ENCODE results near the gene EXOC3L2. TPM values are rescaled to one million over a fixed set of nuclear protein-coding genes. Genes with fewer than 3 reads are reported as not detected.
"Not testable (repeated sequence)": the region's sequence is repeated elsewhere in the genome, so short reads cannot be mapped to it uniquely, and the experiment has no call there.

Gene EXOC3L2
- total and polyA plus RNA-seq, 2 donors (not counting 3 experiments of a cell fraction or from before 2014, with no cell fraction given): 0.66 to 1.8 TPM

DNA sequence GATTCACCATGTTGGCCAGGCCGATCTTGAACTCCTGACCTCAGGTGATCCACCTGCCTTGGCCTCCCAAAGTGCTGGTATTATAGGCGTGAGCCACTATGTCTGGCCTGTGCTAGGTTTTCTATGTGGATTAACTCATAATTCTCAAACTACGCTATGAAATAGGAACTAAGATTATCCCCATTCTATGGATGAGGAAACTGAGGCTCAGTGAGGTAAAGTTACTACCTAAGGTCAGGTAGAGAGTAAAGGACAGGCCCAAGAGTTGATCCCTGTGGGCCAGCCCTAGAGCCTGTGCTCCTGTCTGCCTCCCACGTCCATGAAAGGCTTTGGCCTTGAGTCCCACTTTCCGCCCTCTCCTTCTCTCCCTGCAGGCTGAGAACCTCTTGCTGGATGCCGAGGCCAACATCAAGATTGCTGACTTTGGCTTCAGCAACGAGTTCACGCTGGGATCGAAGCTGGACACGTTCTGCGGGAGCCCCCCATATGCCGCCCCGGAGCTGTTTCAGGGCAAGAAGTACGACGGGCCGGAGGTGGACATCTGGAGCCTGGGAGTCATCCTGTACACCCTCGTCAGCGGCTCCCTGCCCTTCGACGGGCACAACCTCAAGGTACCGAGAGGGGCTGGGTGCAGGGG is 26.0 kb upstream of the EXOC3L2 start:
- H3K9me1 ChIP-seq (replicated peaks; ENCODE audit: control insufficient read depth, extremely low read depth, insufficient read depth, low read length): no peaks in the 10 kb centered on the region
- H4K20me1 ChIP-seq (replicated peaks; ENCODE audit: control insufficient read depth, extremely low read depth, insufficient read depth, low read length): no peaks in the 10 kb centered on the region
- no TSS peak for BruUV-seq (replicated peaks)
- H3K27ac ChIP-seq (ENCODE audit: insufficient read depth, low read depth, low read length): no peak overlapping the region
- no peak for TF ChIP-seq EZH2 (IDR thresholded peaks at IDR 0.05; ENCODE audit: borderline replicate concordance, low read depth, low read length, severe bottlenecking)
- no peak for TF ChIP-seq JUN (IDR thresholded peaks at IDR 0.05; ENCODE audit: borderline replicate concordance, insufficient read depth, insufficient read length, low read depth)
- no peak for TF ChIP-seq GATA2 (IDR thresholded peaks at IDR 0.05; ENCODE audit: insufficient read depth, insufficient read length, low read depth, low read length)
- TF ChIP-seq, protein P1, sequence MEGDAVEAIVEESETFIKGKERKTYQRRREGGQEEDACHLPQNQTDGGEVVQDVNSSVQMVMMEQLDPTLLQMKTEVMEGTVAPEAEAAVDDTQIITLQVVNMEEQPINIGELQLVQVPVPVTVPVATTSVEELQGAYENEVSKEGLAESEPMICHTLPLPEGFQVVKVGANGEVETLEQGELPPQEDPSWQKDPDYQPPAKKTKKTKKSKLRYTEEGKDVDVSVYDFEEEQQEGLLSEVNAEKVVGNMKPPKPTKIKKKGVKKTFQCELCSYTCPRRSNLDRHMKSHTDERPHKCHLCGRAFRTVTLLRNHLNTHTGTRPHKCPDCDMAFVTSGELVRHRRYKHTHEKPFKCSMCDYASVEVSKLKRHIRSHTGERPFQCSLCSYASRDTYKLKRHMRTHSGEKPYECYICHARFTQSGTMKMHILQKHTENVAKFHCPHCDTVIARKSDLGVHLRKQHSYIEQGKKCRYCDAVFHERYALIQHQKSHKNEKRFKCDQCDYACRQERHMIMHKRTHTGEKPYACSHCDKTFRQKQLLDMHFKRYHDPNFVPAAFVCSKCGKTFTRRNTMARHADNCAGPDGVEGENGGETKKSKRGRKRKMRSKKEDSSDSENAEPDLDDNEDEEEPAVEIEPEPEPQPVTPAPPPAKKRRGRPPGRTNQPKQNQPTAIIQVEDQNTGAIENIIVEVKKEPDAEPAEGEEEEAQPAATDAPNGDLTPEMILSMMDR (IDR thresholded peaks at IDR 0.05; ENCODE audit: extremely low read depth in 1 of 2, insufficient read depth in 1 of 2, low read depth in 1 of 2, low read length in 2 of 2): no peak
- no peak for TF ChIP-seq FOS (IDR thresholded peaks at IDR 0.05; ENCODE audit: borderline replicate concordance, insufficient read depth, low read length)
- TF ChIP-seq POLR2A (IDR thresholded peaks at IDR 0.05; ENCODE audit: low read depth, low read length): no peak
- TF ChIP-seq, protein P2, sequence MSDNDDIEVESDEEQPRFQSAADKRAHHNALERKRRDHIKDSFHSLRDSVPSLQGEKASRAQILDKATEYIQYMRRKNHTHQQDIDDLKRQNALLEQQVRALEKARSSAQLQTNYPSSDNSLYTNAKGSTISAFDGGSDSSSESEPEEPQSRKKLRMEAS (IDR thresholded peaks at IDR 0.05; ENCODE audit: insufficient read depth, insufficient read length): no peak
- TF ChIP-seq MYC (IDR thresholded peaks at IDR 0.05; ENCODE audit: low read depth, low read length): no peak
- TF ChIP-seq POLR2AphosphoS5 (IDR thresholded peaks at IDR 0.05; ENCODE audit: insufficient read depth, low read depth, low read length): no peak
- no peaks in the 10 kb centered on the region for H3K9me3 ChIP-seq (replicated peaks; ENCODE audit: control insufficient read depth, insufficient read depth, low read length)
- H3K4me1 ChIP-seq (ENCODE audit: control insufficient read depth, extremely low read depth, insufficient read depth, low read length): peaks cover 14% of the 10 kb centered on the region
- dilution Hi-C loops (cut with MboI; ENCODE audit: extremely low pct_ligation_motif_present, low sequenced_read_pairs) (no loop called here), intact Hi-C loops (cut with micrococcal nuclease) (no loop called here)
- no peak overlapping the region for H2AFZ ChIP-seq (ENCODE audit: low read depth, low read length)
- ChIA-PET CTCF (no interaction called here), POLR2A (no interaction called here)
- no peak overlapping the region for H3K4me3 ChIP-seq (replicated peaks in 1 of 3; ENCODE audit: insufficient read depth in 1 of 3, low read depth in 1 of 3, low read length in 3 of 3)
- H3K4me2 ChIP-seq (ENCODE audit: insufficient read depth, low read length): no peak overlapping the region
- H3K9ac ChIP-seq (replicated peaks; ENCODE audit: extremely low read depth, insufficient read depth, low read length): no peak overlapping the region
- peaks cover 0 to 28% of the 10 kb centered on the region in 2 experiments for H3K36me3 ChIP-seq (ENCODE audit: control insufficient read depth in 2 of 2, extremely low read depth in 1 of 2, insufficient read depth in 2 of 2, low read length in 2 of 2)
- no peak for DNase-seq (ENCODE audit: low read depth, low spot score)
- FAIRE-seq: no peak
- H3K27me3 ChIP-seq (ENCODE audit: control insufficient read depth in 2 of 2, insufficient read depth in 2 of 2, low read length in 2 of 2): no peaks in the 10 kb centered on the region
- no peaks in the 10 kb centered on the region for H3K79me2 ChIP-seq (ENCODE audit: control insufficient read depth, insufficient read depth, low read length)

DNA sequence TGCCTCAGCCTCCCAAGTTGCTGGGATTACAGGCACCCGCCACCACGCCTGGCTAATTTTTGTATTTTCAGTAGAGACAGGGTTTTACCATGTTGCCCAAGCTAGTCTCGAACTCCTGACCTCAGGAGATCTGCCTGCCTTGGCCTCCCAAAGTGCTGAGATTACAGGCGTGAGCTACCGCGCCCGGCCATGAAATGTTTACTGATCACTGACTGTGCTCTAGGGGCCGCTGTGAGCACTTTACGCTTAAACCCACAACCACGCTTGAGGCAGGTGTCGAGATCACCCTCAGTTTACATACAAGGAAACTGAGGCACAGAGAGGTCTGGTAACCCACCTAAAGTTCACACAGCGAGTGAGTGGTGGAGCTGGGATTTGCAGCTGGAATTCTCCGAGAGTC is 24.7 kb upstream of the EXOC3L2 start:
- BruUV-seq (replicated peaks); H2AFZ ChIP-seq (ENCODE audit: low read depth, low read length); DNase-seq (ENCODE audit: low read depth, low spot score); H3K9me3 ChIP-seq (replicated peaks; ENCODE audit: control insufficient read depth, insufficient read depth, low read length); dilution Hi-C loops (cut with MboI; ENCODE audit: extremely low pct_ligation_motif_present, low sequenced_read_pairs); H3K9me1 ChIP-seq (replicated peaks; ENCODE audit: control insufficient read depth, extremely low read depth, insufficient read depth, low read length); POLR2A ChIA-PET; intact Hi-C loops (cut with micrococcal nuclease); H4K20me1 ChIP-seq (replicated peaks; ENCODE audit: control insufficient read depth, extremely low read depth, insufficient read depth, low read length); FAIRE-seq; CTCF ChIA-PET; H3K27ac ChIP-seq (ENCODE audit: insufficient read depth, low read depth, low read length); H3K79me2 ChIP-seq (ENCODE audit: control insufficient read depth, insufficient read depth, low read length); H3K9ac ChIP-seq (replicated peaks; ENCODE audit: extremely low read depth, insufficient read depth, low read length); H3K4me3 ChIP-seq (replicated peaks in 1 of 3; ENCODE audit: insufficient read depth in 1 of 3, low read depth in 1 of 3, low read length in 3 of 3); H3K27me3 ChIP-seq (ENCODE audit: control insufficient read depth in 2 of 2, insufficient read depth in 2 of 2, low read length in 2 of 2); H3K4me2 ChIP-seq (ENCODE audit: insufficient read depth, low read length): not testable (repeated sequence)
- peaks cover 14% of the 10 kb centered on the region for H3K4me1 ChIP-seq (ENCODE audit: control insufficient read depth, extremely low read depth, insufficient read depth, low read length)
- peaks cover 0 to 26% of the 10 kb centered on the region in 2 experiments for H3K36me3 ChIP-seq (ENCODE audit: control insufficient read depth in 2 of 2, extremely low read depth in 1 of 2, insufficient read depth in 2 of 2, low read length in 2 of 2)
